GM18502 (cell line): Measurements from ENCODE around the gene TEN1.

ENCODE experiments used
- ATAC-seq: cut with Tn5 transposase; IDR thresholded peaks from one replicate; pipeline ENCODE4 v1.9.1; 2021; ENCODE audit warnings: mild to moderate bottlenecking; ENCODE audit not compliant: unreplicated experiment, poor library complexity

The TEN1 gene

GRCh38 chr17:75975757-75976174 lies 3.3 kb upstream of the TEN1 start:
- no peak for ATAC-seq

- no peak for ATAC-seq
These were observed 2.7 kb upstream of the TEN1 start for GRCh38 chr17:75976175-75976848.

GRCh38 chr17:75979705-75980187 lies 706 bp downstream of the TEN1 start:
- ATAC-seq: peak; percentile 19

DNA sequence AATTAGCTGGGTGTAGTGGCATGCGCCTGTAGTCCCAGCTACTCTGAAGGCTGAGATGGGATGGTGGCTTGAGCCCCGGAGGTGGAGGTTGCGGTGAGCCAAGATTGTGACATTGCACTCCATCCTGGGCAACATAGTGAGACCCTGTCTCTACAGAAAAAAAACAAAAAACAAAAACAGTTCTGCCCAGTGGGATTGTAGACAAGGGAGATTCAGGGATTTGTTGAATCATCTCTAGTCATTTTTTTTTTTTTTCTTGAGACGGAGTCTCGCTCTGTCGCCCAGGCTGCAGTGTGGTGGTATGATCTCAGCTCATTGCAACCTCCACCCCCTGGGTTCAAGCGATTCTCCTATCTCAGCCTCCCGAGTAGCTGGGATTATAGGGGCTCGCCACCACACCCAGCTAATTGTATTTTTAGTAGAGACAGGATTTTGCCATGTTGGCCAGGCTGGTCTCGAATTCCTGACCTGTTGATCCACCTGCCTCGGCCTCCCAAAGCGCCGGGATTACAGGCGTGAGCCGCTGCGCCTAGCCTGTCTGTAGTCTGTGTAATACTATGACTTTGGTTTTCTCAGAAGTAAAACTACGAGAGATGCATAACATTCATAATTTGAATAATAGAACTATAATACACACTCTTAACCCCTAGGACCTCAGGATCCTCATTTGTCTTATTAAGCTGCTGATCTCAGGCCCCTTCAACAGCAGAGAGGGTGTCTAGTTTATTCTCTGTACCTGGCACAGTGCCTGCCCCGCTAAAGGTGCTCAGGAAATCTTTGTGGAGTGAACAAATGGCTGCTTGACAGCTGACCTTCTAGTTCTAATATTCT lies 1.4 kb downstream of the TEN1 start:
- no peak for ATAC-seq

DNA sequence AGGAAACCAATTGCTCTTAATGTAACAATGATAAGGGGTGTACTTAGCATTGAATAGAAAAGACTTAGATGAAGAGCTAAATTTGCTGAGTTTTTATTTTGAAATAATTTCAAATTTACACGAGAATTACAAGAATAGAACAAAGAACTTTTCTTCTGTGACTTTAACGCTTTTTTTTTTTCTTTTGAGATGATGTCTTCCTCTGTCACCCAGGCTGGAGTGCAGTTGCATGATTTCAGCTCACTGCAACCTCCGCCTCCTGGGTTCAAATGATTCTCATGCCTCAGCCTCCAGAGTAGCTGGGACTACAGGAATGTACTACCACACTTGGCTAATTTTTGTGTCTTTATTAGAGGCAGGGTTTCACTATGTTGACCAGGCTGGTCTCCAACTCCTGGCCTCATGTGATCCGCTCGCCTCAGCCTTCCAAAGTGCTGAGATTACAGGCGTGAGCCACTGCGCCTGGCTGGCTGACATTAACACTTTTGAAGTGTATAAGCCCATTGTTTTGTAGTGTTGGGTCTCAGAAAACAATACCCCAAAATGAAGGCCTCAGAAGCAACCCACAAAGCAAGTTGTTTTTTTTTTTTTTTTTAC lies 2.1 kb downstream of the TEN1 start:
- ATAC-seq: no peak

GRCh38 chr17:75983501-75984181 lies 4.6 kb downstream of the TEN1 start:
- ATAC-seq: no peak

GRCh38 chr17:75985986-75986385 lies 6.9 kb downstream of the TEN1 start:
- ATAC-seq: no peak

GRCh38 chr17:75987041-75987440 lies 8.0 kb downstream of the TEN1 start:
- ATAC-seq: no peak

- no peak for ATAC-seq
These were observed 12.4 kb downstream of the TEN1 start for GRCh38 chr17:75991396-75991795.

DNA sequence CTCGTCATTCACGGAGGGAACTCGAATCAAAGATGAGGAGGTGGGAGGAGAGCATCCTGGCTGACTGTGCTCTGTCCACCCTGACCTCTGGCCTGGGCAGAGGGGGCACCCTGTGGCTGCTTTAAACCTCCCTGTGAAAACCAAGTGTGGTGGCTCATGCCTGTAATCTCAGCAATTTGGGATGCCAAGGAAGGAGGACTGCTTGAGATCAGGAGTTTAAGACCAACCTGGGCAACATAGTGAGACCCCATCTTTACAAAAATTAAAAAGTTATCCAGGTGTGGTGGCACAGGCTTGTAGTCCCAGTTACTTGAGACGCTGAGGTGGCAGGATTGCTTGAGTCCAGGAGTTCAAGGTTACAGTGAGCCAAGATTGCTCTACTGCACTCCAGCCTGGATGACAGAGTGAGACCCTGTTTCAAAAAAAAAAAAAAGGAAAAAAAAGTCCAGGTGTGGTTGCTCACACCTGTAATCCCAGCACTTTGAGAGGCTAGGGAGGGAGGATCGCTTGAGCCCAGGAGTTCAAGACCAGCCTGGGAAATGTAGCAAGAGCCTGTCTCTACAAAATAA lies 15.8 kb downstream of the TEN1 start:
- no peak for ATAC-seq

GRCh38 chr17:75995385-75995925 lies 16.4 kb downstream of the TEN1 start:
- no peak for ATAC-seq

DNA sequence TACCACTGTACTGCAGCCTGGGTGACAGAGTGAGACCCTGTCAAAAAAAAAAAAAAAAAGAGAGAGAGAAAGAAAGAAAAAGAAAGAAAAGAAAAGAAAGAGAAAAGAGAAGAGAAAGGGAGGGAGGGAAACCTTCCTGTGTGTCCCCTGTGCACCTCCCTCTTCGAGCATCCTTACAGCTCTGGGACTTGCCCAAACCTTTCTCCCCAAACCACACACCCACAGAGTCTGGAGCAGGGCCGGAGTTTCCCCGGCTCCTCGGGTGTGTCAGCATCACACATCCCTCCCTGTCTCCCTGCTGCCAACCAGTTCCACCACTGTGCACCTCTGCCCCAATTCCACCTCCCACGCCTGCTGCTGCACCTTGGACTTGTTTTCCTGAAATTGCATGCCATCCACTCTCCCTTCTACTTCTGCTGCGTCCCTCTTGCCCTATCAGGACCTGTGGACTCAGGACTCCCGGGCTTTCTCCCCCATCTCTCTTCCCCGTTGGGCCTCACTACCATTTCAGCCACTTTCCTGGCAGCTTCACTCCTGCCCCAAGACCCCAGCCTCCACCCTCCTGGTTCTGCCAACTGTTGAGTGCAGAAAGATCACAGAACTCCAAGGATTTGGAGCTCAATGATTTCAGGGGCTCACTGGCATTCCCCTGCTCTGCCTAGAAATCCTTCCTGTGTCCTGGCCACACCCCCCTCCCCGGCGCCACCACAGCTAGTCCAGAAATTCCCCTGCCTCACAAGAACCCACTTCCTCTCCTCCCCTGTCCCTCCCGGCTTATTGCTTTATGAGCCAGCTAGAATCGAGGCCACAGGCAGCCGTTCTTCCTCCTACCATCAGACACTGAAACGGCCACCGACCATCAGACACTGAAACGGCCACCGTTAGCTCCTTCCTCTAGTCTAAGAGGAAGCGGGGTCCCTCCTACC lies 17.9 kb downstream of the TEN1 start:
- no peak for ATAC-seq

GRCh38 chr17:75998327-75998795 lies 19.3 kb downstream of the TEN1 start:
- ATAC-seq: no peak

DNA sequence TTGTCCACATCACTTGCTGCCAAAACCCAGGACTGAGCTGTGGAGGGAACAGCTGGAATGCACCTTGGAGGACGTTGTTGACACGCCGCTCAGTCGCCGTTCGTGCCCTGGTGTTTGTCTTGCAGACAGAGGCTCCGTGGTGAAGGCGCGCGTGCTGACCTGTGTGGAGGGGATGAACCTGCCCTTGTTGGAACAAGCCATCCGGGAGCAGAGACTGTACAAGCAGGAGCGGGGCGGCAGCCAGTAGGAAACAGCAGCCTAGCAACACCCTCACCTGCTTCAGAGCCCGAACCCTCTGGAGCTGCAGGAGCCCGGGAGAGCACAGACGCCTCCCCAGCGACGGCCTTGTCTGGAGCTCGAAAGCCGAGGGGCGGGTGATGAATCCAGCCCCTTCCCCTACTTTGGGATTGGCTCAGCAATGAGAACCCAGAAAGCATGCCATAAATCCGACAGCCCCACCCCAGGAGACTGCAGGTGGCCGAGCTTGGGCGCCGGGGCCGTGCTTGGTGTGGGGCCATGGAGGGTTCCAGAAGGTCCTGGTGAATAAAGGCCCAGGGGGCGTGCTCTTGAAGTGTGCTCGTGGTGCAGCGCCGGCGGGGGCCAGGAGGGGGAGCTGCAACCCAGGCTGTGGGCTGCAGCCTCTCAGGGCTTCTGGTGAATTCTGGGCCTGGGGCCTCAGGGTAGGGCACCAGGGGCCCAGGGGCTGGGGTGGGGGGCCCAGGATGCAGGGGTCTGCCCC lies 21.1 kb downstream of the TEN1 start:
- no peak for ATAC-seq

DNA sequence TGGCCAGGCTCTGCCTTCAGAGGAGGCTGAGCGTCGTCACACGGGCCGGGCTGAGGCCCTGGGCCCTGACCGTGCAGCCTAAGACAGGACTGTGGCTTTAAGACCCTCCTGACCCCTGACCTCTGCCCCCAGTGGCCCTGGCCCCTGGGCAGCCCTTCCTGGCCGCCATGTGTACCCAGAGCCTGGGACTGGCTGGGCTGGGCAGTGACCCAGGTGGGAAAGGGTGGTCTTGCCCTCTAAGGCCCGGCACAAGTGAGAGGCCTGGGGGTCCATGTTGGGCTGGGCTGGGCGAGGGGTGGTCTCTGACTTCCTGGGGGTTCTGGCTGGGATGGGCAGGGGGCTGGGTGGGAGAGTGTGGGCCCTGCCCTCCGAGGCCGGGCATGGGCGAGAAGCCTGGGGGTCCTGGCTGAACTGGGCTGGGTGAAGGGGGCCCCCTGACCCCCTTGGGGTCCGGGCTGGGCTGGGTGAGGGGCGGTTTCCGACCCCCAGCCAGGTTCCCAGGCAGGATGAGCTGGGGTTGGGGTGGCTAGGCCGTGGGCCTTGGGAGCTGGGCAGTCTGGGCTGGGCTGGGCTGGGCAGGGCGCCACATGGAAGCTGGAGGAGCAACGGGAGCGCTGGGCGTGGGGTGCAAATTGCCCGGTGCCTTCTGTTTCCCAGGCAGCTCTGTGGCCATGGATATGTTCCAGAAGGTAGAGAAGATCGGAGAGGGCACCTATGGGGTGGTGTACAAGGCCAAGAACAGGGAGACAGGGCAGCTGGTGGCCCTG lies 21.9 kb downstream of the TEN1 start, which contains the start of gene CDK3:
Gene CDK3, plus strand, starts transcription at position 101 of the 767 bp plus-strand sequence. Its CDS starts 571 bp downstream, at position 672.
- ATAC-seq: no peak

GRCh38 chr17:76002100-76002499 lies 23.1 kb downstream of the TEN1 start:
- no peak for ATAC-seq

DNA sequence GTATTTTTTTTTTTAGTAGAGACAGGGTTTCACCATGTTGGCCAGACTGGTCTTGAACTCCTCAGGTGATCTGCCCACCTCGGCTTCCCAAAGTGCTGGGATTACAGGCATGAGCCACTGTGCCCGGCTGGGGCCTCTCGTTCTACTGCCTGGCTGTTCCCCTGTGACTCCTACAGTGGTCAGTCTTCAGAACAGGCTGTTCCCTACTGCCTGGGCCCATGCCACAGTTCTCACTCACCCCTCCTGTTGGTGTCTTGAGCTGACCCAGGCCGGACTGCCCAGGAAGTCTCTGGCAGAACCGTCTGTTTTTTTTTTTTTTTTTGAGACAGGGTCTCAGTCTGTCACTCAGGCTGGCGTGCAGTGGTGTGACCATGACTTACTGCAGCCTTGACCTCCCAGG lies 24.9 kb downstream of the TEN1 start:
- ATAC-seq: no peak
